GM12873 (cell line): Measurements from ENCODE around the gene BRI3.

ENCODE experiments used
- TF ChIP-seq, protein P1 (sequence below): IDR thresholded peaks from 2 replicates; pipeline ENCODE4 v1.5.1; 2012; ENCODE audit warnings: low read depth, mild to moderate bottlenecking, moderate library complexity, low read length, control low read depth; ENCODE audit not compliant: insufficient read depth; ENCODE audit errors: missing control alignments

The BRI3 gene, protein sequence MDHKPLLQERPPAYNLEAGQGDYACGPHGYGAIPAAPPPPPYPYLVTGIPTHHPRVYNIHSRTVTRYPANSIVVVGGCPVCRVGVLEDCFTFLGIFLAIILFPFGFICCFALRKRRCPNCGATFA

DNA sequence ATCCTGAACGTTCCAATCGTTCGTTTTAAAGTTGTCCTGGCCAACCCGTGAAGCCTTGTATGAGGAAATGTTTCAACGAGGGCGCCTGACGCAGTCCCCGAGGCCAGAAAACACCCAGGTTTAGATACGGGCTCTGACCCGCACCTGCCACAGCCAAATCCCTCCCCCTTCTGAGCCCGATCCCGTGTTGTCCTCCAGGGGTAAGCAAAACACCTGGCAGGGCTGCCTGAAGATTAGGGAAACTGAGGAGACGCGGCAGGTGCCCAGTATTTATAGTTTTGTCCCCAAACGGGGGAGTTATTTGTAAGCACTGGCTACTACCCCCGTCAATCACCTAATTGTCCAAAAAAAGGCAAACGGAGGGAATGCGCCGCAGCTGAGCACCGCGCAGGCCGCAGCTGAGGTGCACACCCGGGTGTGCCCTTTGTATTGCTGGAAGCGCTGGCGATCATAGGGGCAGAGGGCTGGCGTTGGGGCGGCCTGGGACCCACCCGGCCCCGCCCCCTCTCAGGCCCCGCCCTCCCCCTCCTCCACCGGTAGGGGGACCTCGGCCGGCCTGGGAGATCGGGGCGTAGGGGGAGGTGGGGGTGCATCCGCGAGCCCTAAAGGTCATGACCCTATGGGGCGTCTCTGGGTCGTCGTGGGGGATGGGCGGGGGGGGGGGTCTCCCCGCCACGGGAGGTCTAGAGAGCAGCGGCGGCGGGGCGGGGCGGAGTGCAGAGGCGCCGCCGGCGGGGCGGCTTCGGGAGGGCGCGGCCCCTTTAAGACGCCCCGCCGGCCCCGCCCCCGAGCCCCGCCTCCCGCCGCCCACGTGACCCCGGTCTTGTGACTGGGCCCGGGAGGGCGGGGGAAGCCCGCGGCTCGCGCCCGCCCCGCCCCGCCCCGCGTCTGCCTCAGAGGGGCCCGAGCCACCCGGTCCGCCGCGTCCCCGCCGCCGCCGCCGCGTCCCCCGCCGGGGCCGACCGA, at the start of gene BRI3:
BRI3 (plus strand) TSS at position 896 of the 966 bp plus-strand sequence. CDS start 110 bp downstream, outside the sequence.
- TF ChIP-seq, protein P1, sequence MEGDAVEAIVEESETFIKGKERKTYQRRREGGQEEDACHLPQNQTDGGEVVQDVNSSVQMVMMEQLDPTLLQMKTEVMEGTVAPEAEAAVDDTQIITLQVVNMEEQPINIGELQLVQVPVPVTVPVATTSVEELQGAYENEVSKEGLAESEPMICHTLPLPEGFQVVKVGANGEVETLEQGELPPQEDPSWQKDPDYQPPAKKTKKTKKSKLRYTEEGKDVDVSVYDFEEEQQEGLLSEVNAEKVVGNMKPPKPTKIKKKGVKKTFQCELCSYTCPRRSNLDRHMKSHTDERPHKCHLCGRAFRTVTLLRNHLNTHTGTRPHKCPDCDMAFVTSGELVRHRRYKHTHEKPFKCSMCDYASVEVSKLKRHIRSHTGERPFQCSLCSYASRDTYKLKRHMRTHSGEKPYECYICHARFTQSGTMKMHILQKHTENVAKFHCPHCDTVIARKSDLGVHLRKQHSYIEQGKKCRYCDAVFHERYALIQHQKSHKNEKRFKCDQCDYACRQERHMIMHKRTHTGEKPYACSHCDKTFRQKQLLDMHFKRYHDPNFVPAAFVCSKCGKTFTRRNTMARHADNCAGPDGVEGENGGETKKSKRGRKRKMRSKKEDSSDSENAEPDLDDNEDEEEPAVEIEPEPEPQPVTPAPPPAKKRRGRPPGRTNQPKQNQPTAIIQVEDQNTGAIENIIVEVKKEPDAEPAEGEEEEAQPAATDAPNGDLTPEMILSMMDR = no peak

DNA sequence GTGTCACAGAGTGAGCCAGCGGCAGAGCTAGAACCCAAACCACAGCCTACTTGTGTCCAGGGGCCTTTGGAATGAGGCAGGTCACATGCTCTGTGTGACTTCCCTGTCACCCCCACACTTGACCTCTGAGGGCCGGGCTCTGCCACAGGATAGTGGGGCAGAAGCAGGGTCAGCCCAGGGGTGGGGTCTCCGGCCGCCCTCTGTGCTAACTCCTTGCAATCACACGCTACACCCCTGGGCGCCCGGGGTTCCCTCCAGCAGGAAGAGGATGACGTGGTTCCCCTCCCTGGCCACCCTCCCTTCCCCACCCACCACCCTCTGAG, 49.3 kb upstream of the BRI3 start:
- TF ChIP-seq, protein P1 = no peak

DNA sequence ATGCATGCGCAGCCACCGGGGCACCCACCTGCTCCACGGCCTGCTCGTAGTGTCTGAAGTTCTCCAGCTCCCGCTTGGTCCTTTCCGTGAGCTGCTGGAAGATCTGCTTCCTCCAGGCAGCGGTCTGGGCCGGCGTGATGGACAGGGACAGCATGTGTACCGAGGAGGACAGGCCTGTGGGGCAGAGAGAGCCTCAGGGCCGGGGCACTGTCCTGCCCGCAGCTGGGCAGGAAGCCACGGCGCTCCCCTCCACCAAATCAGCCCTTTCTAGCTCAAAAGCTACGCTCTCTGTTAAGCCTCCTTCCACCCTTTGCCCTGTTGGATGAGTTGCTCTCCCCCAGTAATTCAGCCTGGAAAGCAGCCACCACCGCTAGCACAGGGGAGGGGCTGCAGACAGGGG, 48.7 kb upstream of the BRI3 start:
- TF ChIP-seq, protein P1 = no peak

DNA sequence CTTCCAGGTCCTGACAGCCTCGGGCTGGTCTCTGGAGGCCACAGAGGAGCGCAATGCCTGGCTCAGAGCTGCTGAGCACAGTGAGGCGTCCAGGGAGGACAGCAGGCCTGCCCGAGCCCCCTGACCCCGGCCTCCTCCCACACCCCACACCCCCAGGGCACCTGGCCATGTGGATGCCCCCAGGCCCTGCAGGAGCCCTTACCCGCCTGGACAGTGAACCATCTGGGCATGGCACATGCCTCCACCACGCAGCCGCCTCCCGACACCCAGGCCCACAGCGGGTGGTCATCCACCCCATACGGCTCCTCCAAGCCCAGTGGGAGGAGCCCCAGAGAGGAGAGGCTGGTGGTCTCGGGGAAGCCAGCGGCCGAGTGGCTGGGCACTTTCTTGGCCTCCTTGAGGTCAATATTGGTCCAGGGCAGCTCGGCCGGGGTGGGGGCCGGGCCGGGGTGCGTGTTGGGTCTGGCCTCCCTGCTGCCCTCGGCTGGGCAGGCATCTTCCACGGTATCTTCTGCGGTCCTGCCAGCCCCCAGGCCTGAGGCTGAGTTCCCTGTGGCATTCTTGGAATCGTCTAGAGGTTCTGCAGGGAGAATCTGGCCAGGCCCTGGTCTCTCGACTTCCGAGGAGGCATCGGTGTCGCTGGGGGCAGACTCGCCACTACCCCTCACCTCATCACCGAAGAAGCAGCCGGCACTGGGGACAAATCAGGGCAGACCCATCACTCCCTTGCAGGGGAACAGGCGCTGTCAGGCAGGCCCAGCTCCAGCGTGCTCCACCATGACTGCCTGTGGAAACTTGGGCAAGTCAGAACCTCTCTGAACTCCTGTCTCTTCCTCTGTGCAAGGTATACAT, 48.0 kb upstream of the BRI3 start:
- TF ChIP-seq, protein P1 = no peak

DNA sequence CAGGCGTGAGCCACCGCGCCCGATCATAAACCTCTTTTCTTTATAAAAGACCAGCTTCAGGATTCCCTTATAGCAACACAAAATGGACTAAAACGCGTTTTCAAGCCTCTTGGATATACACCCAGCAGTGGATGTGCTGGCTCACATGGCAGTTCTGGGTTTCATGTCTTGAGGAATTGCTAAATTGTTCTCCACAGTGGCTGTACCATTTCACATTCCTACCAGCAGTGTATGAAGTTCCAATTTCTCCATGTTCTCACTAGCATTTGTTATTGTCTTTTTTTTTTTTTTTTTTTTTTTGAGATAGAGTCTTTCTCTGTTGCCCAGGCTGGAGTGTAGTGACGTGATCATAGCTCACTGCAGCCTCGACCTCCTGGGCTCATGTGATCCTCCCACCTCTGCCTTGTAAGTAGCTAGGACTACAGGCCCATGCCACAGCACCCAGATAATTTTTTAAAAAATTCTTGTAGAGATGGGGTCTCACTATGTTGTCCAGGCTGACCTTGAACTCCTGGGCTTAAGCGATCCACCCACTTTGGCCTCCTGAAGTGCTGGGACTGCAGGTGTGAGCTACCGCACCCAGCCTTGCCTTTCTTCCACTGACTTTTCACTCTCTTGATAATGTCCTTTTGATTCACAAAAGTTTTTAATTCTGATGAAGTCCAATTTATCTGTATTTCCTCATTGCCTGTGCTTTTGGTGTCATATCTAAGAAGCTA, 46.9 kb upstream of the BRI3 start:
- TF ChIP-seq, protein P1 = no peak

DNA sequence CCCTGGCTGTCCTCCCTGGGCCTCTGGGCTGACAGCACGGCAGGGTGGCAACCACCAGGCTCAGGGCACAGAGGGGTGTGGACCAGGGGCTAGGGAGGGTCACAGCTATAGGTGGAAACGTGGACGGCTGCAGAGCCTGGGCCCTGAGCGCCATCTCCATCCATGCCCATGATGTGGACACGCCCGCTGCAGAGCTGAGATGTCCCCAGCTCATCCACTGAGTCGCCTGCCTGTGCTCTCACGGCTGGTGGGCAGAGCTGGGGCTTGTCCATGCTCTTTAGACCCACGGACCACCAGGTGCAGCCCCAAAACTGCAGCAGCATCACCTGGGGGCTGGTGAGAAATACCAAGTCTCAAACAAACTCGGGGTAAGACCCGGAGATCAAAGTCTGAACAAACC, 45.6 kb upstream of the BRI3 start:
- TF ChIP-seq, protein P1 = no peak
